Measurements from ENCODE around the gene ADAD2.

ADAD2 gene

GRCh38 chr16:84246679-84247077 lies 55.7 kb downstream of the ADAD2 start:
- no peak for DNase-seq (ENCODE audit: low read depth)

All from activated T-helper 1 cell treated with Interleukin-2 at 50 U/mL for 16 hours (primary cell).